ENCODE data around the gene FRMPD2.
"Not testable (repeated sequence)": the region's sequence is repeated elsewhere in the genome, so short reads cannot be mapped to it uniquely, and the experiment has no call there.

The FRMPD2 gene

DNA sequence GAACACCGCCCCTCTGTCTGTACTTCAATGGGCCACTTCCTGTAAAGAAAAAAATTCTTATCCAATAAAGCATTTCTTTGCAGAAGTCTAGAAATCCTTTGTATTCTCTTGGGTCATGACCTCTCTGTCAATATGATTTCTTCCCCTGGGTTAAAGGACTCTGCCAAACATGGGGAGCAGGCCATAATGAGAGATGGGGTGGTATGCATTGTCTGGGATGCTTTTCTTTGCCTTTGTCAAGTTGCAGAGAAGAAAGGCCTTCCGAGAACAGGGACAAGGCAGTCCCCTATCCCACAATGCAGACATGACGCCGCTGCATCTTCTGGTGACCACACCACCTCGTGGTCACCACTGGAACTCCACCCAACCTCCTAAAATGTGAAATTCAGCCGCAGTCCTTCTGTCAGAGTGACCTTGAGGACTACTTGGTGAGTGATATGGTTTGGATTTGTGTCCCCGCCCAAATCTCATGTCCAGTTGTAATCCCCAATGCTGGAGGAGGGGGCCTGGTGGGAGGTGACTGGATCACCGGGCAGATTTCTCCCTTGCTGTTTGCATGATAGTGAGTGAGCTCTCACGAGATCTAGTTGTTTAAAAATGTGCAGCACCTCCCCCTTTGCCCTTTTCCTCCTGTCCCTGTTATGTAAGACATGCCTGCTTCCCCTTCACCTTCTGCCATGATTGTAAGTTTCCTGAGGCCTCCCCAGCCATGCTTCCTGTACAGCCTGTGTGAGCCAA lies 15.2 kb upstream of the FRMPD2 start:
- DNase-seq: peak; percentile 62 to 78 (median 70)

- DNase-seq: no peak
Measured at GRCh38 chr10:48288661-48289060, 14.2 kb upstream of the FRMPD2 start.

DNA sequence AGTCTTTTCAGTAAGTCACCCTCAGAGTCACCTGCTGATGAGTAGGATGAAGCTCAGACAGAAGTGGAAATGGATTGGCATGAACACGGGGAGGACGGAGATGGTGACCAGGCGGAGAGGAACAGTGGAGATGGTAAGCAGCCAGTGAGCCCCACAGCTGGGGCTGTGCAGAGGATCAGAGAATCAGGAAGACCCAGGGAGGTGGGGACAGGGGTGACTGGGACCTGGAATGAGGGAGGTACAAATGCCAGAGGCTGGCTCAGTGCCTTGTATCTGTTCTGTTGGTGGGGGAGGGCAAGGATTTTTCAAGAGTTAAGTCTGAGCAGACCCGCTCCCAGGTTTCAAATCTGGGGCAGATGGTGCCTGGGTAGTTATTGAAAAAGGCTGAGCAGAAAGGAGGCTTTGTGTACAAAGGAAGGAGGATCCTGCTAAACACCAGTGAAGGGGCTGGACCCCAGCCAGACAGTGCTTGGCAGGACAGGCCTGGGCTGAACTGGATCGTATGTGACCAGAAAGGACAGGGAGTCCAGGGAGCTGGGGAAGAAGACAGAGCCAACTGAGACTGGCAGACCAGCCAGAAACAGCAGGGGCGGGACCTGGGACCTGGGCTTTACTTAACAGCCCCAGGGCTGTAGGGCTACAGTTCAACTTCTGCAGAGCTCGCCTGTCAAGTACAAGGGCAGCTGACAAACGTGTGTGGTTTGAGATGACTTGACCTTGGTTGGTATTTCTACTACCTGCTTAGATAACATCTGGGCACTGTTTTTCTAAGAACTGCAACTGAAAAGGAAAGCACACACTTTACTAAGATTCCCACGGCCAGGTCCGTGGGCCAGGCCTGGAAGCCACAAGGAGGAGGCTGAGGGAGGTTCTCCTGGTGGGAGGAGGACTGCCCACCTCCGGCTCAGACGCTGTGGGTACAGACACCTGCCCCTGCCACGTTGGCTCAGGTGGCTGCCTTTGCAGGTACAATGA lies 13.2 kb upstream of the FRMPD2 start:
- DNase-seq: no peak

DNA sequence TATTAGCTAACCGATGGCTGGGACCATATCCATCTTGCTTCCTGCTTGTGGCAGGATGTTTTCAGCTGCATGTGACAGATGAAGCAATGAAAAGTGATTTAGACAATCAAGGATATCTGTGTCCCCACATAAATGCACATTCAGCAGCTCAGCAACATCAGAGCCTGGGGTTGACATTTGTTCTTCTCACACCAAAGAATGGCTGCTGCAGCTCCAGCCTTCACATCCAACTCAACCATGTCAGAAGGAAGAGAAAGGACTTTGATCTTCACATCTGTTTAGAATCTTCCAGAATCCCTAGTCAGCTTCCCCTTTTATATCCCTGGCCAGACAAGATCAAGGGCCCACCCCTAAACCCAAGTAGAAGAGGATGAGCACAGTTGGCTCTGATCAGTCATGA lies 11.9 kb upstream of the FRMPD2 start:
- no peak for DNase-seq

GRCh38 chr10:48285710-48286109 lies 11.2 kb upstream of the FRMPD2 start:
- no peak for DNase-seq

DNA sequence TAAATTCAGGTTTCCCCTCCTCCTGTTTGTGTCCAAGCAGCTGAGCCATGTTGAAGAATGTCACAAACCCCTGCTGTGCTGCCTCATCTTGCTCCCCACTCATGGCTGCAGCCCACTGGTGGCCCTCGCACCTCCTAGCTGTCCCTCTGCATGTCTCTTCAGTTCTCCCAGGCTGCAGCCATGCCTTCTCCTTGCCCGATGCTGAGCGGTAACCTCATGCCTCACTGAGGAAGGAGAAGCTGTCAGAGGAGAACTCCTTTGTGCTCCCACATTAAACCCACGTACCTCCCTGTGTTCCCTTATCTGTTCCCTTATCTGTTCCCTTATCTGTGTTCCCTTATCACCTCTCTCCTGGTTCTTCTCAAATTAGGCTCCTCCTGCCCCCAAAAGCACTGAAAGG lies 10.3 kb upstream of the FRMPD2 start:
- DNase-seq: peak in 2 of 4 experiments; percentile 37 to 64

DNA sequence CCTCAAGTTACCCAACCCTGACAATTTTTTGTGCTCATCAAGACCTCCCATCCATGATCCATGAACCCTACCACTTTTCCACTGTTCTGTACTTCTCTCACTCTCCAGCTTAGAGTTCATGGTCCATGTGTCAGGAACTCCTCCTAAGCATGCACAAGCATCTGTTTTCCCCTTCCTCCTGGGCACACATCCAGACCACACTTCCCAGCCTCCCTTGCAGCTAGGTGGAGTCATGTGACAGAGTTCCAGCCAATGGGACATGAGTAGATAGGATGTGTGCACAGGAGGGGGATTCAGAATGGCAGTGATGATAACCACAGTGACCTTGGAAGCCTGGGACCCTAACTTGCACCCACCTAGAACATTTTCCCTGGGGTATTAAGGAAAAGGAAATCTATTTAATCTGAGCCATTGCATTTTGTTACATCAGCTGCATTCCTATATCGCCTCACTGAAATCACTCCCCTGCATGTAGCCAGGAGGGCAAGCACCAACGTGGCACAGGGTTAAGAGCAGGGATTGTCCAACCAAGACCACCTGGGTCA lies 9.6 kb upstream of the FRMPD2 start:
- DNase-seq: no peak

DNA sequence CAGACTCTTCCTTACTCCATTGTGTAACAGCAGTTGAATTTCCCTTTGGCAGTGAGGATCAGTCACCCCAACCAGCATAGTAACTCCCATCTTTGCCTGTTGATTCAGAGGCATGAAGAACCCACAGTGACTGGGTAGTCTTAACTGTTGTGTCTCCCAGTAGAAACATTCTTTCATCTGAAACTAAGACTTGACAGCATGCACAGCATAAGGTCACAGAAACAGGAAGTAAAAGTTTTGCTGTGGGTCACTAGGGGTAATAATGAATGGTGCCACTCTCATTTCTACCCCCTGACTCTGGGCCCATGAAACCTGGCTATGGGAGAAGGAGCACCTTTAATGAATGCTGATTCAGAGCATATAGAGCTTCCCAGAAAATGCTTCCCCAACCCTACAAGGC lies 8.3 kb upstream of the FRMPD2 start:
- peak in 2 of 4 experiments; percentile 10 to 27 for DNase-seq

DNA sequence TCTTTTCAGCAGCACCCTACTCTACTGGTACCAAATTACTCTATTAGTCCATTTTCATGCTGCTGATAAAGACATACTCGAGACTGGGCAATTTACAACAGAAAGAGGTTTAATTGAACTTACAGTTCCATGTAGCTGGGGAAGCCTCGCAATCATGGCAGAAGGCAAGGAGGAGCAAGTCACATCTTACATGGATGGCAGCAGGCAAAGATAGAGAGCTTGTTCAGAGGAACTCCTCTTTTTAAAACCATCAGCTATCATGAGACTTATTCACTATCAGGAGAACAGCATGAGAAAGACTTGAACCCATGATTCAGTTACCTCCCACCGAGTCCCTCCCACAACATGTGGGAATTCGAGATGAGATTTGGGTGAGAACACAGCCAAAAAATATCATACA lies 7.2 kb upstream of the FRMPD2 start:
- not testable (repeated sequence) for DNase-seq

DNA sequence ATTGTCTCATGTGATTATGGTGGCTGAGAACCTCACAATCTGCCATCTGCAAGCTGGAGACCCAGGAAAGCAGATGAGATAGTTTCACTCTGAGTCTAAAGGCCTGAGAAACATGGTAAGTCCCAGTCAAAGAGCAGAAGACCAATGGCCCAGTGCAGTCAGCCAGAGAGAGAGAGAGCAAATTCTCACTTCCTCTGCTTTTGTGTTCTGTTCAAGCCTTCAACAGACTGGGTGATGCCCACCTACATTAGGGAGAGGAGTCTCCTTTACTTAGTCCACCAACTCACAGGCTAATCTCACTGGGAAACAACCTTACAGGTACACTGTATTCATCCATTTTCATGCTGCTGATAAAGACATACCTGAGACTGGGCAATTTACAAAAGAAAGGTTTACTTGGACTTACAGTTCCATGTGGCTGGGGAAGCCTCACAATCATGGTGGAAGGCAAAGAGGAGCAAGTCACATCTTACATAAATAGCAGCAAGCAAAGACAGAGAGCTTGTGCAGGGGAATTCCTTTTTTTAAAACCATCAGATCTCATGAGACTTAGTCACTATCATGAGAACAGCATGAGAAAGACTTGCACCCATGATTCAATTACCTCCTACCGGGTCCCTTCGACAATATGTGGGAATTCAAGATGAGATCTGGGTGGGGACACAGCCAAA lies 4.7 kb upstream of the FRMPD2 start:
- DNase-seq: peak in 3 of 4 experiments; percentile 20 to 54 (median 49)

- no peak for DNase-seq
Measured at GRCh38 chr10:48277093-48277492, 2.6 kb upstream of the FRMPD2 start.

DNA sequence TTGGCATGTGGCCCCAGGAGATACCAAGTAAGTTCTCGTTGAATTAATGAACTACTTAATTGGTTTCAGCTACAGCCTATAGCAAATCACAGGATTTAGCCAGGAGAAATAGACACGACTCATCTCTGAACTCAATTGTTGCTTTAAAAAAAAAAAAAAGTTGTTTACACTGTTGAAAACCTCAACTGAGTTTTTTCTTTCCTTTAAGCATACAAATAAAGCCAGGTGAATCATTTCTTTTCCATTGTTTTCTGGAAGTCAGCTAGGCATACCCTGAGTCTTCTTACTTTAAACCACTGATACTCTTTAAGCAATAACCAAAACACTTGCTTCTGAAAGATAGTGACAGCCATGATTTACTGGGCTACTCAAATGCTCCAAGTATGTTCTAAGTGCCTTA lies 755 bp downstream of the FRMPD2 start:
- DNase-seq: no peak

GRCh38 chr10:48272682-48273081 lies 1.8 kb downstream of the FRMPD2 start:
- DNase-seq: no peak

DNA sequence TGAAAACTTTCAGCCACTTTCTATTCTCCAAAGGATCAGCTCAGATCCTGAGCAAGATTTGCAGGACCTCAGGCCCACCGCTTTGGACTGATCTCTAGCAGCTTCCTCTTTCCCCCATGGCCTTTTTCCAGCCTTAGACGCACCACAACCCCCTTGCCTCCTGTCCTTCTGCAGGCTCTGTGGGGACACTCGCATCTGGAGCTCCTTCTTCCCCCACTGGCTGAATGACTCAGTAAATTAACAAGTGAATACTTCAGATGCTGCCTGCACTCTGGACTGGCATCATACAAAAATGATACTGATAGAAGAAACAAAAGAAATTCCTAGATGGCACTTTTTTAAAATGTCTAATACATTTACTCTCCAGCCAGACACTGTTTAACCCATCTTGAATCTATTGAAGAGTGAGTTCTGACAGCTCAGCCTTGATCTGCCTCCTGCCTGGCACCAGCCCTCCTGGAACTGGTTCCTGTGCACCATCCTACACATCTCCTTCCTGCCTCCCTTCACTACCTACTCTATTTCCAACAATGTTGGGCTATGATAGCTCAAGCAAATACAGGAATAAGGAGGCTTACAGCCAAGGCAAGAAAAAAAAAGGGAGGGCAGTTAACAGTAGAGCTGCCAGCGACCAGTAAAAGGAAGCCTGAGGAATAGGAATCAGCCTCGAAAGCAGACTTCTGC lies 3.3 kb downstream of the FRMPD2 start:
- peak; percentile 6 to 25 (median 16) for DNase-seq

GRCh38 chr10:48266528-48266927 lies 8.0 kb downstream of the FRMPD2 start:
- no peak for DNase-seq

- no peak for DNase-seq
Measured at GRCh38 chr10:48258105-48258504, 16.4 kb downstream of the FRMPD2 start.

DNA sequence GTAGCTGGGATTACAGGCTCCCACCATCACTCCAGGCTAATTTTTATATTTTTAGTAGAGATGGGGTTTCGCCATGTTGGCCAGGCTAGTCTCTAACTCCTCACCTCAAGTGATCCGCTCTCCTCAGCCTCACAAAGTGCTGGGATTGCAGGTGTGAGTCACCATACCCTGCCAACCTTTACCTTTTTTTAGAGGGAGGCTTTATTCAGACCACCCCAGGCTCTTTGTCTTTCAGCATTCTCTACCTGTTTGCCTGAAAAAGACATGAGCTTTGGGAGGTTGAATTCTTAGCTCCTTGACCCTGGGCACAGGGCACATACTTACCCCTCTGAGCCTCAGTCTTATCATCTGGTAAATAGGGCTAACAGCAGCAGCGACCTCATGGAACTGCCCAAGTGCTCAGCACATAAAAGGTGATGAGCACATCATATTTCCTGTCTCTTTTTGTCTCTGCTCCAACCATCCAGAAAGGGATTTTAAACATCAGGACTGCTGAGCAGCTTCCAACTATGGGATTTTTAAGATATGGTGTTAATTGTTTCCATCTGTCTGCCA lies 17.0 kb downstream of the FRMPD2 start:
- no peak for DNase-seq

DNA sequence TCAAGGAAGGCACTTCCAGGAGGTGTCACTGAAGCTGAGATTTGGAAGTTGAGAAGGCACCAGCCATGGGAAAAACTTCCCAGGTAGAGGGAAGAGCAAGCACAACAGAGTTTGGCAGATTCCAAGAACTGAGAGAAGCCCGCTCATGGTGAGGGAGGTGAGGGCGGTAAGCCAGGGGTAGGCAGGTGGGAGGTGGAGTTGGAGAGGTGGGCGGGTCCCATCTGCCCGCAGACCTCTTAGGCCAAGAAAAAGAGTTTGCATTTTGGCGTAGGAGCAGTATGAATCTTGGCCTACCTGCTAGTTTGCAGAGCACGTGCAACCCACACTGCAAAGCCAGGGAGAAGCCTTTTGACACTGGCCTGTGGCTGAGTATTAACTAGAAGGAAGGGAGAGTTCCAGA lies 18.8 kb downstream of the FRMPD2 start:
- no peak for DNase-seq

DNA sequence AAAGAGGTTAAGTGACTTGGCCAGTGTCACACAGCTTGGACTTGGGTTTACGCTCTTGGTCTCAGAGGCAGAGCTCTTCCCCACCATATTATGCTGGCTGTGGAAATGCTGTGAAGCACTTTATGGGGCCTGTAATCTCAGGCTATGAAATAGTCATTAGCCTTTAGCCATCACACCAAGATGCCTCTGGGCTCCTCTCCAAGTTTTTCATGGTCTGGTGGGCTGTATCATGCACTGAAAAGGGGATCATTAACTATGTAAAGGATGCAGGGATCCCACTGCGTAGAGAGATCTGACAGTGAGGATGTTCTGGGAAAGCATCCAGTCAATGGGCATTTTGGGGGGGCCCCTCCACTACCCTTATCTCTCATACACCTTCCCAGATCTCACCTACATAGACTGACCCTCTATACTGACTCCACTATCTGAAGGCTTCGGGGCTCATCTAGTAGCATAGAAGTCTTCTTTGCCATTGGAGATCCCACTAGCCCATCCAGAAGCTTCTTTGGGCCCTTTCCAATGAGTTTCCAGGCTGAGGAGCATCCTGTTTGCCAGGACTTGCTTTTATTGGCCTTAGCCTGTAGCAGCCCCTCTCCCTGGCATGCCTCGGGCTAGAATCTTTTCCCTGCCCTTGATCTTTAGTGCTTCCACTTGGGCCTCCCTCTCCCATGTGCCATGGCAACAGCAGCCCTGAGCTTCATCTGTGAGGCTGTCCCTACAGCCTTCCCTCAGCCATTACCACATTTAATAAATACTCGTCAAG lies 19.6 kb downstream of the FRMPD2 start:
- DNase-seq: no peak

GRCh38 chr10:48253970-48254657 lies 20.4 kb downstream of the FRMPD2 start:
- DNase-seq: no peak

DNA sequence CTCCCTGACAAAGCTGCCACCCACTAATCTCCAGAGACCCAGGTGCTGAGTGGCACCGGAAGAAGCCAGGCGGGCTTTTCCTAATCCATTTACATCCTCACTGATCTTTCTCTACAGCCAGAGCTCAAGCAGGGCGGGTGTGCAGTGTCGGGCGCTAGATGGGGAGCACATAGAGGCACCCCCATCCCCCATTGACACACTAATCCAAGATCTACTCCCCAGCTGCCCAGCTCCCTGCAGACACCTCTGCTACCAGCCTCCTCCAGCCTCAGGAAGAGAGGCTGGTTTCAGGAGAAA lies 22.2 kb downstream of the FRMPD2 start:
- no peak for DNase-seq
